GM18907 (cell line): ENCODE measurements around the gene VPS45.
"Not testable (repeated sequence)": the region's sequence is repeated elsewhere in the genome, so short reads cannot be mapped to it uniquely, and the experiment has no call there.

Experiments used
- ATAC-seq: cut with Tn5 transposase; IDR thresholded peaks from one replicate; pipeline ENCODE4 v1.9.1; 2021; ENCODE audit warnings: mild to moderate bottlenecking, moderate library complexity; ENCODE audit not compliant: unreplicated experiment

The VPS45 gene, protein sequence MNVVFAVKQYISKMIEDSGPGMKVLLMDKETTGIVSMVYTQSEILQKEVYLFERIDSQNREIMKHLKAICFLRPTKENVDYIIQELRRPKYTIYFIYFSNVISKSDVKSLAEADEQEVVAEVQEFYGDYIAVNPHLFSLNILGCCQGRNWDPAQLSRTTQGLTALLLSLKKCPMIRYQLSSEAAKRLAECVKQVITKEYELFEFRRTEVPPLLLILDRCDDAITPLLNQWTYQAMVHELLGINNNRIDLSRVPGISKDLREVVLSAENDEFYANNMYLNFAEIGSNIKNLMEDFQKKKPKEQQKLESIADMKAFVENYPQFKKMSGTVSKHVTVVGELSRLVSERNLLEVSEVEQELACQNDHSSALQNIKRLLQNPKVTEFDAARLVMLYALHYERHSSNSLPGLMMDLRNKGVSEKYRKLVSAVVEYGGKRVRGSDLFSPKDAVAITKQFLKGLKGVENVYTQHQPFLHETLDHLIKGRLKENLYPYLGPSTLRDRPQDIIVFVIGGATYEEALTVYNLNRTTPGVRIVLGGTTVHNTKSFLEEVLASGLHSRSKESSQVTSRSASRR

GRCh38 chr1:150067184-150068108, at the start of gene VPS45:
VPS45 (plus strand) TSS chr1:150067776; CDS start chr1:150067858, 82 bp downstream.
- peak; percentile 91 for ATAC-seq

DNA sequence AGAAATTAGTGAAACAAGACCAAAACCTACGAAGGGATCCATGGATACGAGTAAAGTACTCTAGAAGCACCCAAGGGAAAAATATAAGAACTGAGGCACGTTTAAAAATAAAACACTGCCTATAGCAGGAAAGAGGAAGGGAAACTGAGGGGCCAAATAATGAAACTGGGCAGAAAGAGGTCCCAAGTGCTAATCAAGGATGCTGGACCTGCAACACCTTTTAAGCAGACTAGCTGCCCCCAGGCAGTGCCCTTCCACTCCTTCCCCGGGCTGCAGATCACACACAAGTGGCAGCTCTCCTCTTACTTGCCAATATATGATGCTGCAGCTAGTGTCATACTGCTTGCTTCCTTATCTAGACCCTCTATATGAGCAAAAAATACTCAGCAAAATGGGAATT, 49.4 kb upstream of the VPS45 start:
- ATAC-seq: no peak

- ATAC-seq: no peak
These were observed 46.9 kb upstream of the VPS45 start for GRCh38 chr1:150020711-150021110.

DNA sequence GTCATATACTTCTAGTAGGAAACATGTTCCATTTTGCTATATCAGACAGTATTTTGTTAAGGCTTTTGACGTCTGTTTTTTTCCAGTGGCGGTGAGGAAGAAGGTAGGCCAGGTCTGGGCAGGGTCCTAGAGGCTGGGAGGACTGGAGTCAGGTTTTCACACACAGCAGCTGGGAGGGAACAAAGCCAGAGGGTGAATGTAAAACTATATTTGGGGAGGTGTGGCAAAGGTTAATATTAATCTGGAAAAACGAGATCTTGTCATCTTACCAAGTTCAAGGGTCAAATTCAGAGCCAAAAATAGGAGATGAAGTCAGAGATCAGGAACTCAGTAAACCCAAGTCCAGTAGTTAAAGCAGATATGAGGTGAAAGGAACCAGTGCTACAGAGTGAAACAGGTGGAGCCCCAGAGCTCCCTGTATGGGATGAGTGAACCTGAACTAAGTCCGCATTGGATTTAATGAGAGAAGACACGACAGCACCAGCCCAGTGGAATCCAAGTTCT, 46.3 kb upstream of the VPS45 start:
- no peak for ATAC-seq

GRCh38 chr1:150022357-150022756, 45.2 kb upstream of the VPS45 start:
- no peak for ATAC-seq

DNA sequence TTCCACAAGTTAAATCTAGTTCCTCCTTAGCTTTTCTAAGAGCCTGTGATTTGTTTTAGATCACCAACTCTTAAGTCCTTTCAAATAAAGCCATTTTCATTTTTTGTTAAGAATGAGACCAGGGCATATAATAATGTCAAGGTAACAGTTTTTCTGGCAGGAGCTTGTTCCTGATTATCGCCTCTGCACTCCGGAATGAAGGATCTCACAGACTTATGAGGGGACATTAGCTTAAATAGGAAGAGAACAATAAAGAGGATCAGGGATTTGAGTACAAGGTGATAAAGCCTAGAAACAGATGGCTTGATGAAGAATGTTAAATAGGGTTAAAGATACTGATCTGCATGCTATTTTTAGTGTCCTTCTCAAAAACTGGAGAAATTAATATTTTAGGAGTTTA, 43.4 kb upstream of the VPS45 start:
- no peak for ATAC-seq

DNA sequence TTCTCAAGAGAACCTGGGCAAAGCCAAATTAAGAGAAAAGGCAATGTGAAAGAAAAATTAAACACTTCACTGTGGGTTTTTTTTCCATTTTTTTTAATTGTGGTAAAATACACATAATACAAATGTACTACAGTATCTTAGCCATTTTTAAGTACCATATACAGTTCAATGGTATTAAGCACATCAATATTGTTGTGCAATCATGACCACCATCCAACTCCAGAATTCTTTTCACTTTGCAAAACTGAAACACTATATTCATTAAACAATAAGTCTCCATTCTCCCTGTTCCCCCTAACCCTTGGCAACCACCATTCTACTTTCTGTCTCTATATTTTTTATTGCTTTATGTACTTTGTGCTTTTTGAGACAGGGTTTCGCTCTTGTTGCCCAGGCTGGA, 39.3 kb upstream of the VPS45 start:
- ATAC-seq: no peak

DNA sequence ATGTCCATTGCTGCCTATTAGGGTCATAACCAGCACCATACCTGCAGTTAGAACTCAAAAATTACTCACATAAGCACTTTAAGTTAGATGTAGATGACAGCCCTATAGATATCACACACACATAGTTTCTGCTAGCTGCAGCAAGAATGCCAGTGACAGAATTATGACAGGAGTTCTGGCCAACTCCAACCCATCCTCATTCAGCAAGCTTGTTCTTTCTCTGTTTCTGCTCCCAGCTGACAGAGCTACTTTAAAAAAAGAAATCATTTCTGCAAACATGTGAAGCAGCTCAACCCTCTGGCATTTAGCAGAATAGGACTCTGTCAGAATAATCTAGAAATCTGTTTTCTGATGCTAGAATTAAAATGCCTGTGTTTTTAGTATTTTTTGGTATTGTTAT, 33.2 kb upstream of the VPS45 start:
- no peak for ATAC-seq

DNA sequence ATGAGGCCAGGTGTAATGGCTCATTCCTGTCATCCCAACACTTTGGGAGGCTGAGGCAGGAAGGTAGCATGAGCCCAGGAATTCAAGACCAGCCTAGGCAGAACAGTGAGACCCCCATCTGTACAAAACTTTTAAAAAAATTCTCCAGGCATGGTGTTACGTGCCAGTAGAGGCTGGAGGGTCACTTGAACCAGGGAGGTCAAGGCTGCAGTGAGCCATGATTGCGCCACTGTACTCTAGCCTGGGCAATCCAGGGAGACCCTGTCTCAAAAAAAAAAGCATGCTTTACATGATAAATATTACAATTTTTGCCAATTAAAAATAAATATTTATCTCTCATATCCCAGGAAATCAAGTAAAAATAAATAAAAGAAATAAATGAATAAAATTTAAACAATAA, 17.6 kb upstream of the VPS45 start:
- ATAC-seq: no peak

GRCh38 chr1:150051089-150051373, 16.5 kb upstream of the VPS45 start:
- no peak for ATAC-seq

GRCh38 chr1:150051905-150052412, 15.6 kb upstream of the VPS45 start:
- ATAC-seq: not testable (repeated sequence)

- ATAC-seq: no peak
These were observed 13.7 kb upstream of the VPS45 start for GRCh38 chr1:150053926-150054325.

DNA sequence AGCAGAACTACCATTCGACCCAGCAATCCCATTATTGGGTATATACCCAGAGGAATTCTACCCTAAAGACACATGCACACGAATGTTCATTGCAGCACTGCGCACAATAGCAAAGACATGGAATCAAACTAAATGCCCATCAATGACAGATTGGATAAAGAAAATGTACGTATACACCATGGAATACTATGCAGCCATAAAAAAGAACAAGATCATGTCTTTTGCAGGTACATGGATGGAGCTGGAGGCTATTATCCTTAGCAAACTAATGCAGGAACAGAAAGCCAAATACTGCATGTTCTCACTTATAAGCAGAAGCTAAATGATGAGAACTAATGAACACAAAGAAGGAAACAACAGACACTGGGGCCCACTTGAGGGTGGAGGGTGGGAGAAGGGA, 12.1 kb upstream of the VPS45 start:
- ATAC-seq: not testable (repeated sequence)

DNA sequence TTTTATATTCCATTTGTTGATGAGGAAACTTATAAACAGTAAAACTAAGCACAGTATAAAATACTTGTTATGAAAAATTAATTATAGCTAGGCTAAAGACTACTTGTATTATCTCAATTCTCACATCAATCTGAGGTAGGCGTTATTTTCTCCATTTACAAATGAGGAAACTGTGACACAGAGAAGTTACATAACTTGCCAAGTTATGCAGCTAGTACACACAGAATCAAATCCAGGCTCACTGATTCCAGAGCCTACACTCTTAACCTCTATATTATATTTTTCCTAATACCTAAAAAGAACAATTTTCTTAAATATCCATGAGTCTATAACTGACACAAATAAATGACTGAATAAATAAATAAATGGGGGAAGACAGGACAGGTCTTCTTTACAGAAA, 11.2 kb upstream of the VPS45 start:
- no peak for ATAC-seq

DNA sequence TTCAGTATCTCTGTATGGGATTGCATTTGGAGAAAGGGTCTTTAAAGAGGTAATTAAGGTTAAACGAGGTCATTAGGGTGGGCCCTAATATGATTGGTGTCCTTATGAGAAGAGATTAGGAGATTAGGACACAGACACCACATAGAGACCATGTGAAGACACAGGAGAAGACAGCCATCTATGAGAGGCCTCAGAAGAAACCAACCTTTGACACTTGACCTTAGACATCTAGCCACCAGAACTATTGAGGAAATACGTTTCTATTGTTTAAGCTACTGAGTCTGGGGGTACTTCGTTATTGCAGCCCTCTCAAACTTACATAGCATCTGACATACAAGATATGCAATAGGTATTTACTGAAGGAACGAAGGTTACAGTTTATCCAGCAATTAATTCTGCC, 7.3 kb upstream of the VPS45 start:
- ATAC-seq: no peak

GRCh38 chr1:150061632-150062101, 5.9 kb upstream of the VPS45 start:
- no peak for ATAC-seq

DNA sequence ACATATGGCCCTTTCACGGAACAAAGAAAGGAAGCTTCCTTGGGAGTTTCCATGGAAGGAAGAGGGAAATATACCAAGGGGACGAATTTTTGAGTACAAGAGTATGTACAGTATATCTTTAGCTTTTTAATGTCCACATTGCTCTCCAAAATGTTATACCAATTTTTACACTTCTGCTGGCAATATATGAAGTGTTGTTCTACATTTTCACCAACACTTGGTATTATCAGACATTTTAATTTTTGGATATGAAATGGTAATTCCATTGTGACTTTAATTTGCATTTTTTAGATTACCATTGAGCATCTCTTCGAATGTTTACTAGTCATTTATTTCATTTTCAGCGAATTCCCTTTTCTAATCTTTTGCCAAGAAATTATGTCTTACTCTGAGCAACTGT, 5.5 kb upstream of the VPS45 start:
- ATAC-seq: no peak

- no peak for ATAC-seq
These were observed 2.2 kb upstream of the VPS45 start for GRCh38 chr1:150065184-150065871.

GRCh38 chr1:150066328-150066727, 1.2 kb upstream of the VPS45 start:
- no peak for ATAC-seq

DNA sequence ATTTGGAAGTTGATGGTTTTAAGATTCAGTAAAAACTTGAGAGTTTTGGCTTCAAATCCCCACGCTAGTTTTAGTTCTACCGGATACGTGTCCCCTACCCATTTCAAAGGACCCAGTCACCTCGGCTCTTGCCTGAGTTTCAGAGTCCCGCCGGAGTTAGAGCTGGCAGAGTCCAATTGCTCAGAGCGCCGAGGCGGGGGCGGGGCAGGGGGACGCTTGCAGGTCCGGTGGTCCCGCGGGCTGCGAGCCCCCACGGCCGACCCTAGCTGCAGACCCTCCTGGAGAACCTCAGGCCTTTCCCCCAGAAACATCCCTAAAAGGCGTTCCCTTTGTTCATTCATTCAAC, 765 bp upstream of the VPS45 start:
- ATAC-seq: peak; percentile 33

GRCh38 chr1:150068109-150068435, 496 bp downstream of the VPS45 start:
- ATAC-seq: no peak
